ENCODE results near the gene COL4A2. TPM values are rescaled to one million over a fixed set of nuclear protein-coding genes. Genes with fewer than 3 reads are reported as not detected.

The COL4A2 gene
- total RNA-seq, 3 donors from 2014 or later (not counting 1 experiment from before 2014, with no cell fraction given) = not detected

GRCh38 chr13:110264685-110265275 is 42.3 kb upstream of the COL4A2 start:
- no peak overlapping the region for H3K4me3 Mint-ChIP-seq
- peaks cover 9 to 48% of the 10 kb centered on the region in 2 donors for H3K27me3 Mint-ChIP-seq (ENCODE audit: low read depth in 2 of 2)
- no peak overlapping the region for H3K27ac Mint-ChIP-seq
- WGBS (ENCODE audit: insufficient coverage) = 74% methylated on average over 10 of the region's 12 CpGs
- H3K9me3 Mint-ChIP-seq = no peaks in the 10 kb centered on the region
- intact Hi-C loops (cut with micrococcal nuclease) = no loop called here
- DNase-seq (no peak), ATAC-seq (no peak)
- Histone ChIP-seq H3K27me3 (ENCODE audit: control insufficient read depth, insufficient read depth, low read length) (no peaks in the 10 kb centered on the region), H3K36me3 (ENCODE audit: control insufficient read depth, insufficient read depth, low read length) (no peaks in the 10 kb centered on the region), H3K4me3 (ENCODE audit: low read length) (no peak overlapping the region), H3K9me3 (ENCODE audit: control insufficient read depth, insufficient read depth, low read length) (no peaks in the 10 kb centered on the region), H3K27ac (ENCODE audit: low read length) (no peak overlapping the region), H3K4me1 (ENCODE audit: control insufficient read depth, insufficient read depth, low read length) (no peaks in the 10 kb centered on the region)
- H3K4me1 Mint-ChIP-seq = no peaks in the 10 kb centered on the region
- TF ChIP-seq CTCF (IDR thresholded peaks at IDR 0.05) = no peak
- no peaks in the 10 kb centered on the region for H3K36me3 Mint-ChIP-seq

DNA sequence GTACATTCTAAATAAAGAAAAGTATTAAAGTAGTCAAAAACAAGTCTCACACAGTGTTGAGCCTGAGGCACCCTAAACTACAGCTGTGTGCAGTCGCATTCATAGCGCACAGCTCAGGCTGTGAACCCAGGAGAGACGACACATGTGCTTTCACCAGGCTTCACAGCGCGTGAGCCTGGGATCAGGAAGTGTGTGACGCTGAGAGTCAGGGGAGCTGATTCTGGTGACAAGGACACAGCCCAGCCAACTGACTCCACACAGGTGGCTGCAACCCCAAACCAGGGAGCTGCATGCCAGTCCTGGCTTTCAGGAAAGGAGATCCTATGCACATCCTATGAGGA is 41.8 kb upstream of the COL4A2 start:
- no peak for DNase-seq
- H3K27me3 Mint-ChIP-seq (ENCODE audit: low read depth in 2 of 2) = peaks cover 6 to 43% of the 10 kb centered on the region in 2 donors
- H3K9me3 Mint-ChIP-seq = no peaks in the 10 kb centered on the region
- H3K4me3 Mint-ChIP-seq = no peak overlapping the region
- Histone ChIP-seq H3K27me3 (ENCODE audit: control insufficient read depth, insufficient read depth, low read length) (no peaks in the 10 kb centered on the region), H3K27ac (ENCODE audit: low read length) (no peak overlapping the region), H3K4me1 (ENCODE audit: control insufficient read depth, insufficient read depth, low read length) (no peaks in the 10 kb centered on the region), H3K4me3 (ENCODE audit: low read length) (no peak overlapping the region), H3K9me3 (ENCODE audit: control insufficient read depth, insufficient read depth, low read length) (no peaks in the 10 kb centered on the region), H3K36me3 (ENCODE audit: control insufficient read depth, insufficient read depth, low read length) (no peaks in the 10 kb centered on the region)
- 46% methylated on average over 6 of the region's 6 CpGs for WGBS (ENCODE audit: insufficient coverage)
- H3K4me1 Mint-ChIP-seq = no peaks in the 10 kb centered on the region
- ATAC-seq = no peak
- no peak overlapping the region for H3K27ac Mint-ChIP-seq
- no peaks in the 10 kb centered on the region for H3K36me3 Mint-ChIP-seq
- intact Hi-C loops (cut with micrococcal nuclease) = no loop called here
- no peak for TF ChIP-seq CTCF (IDR thresholded peaks at IDR 0.05)

GRCh38 chr13:110265682-110266430 is 41.2 kb upstream of the COL4A2 start:
- no peak overlapping the region for H3K27ac Mint-ChIP-seq
- H3K9me3 ChIP-seq (ENCODE audit: control insufficient read depth, insufficient read depth, low read length) = no peaks in the 10 kb centered on the region
- H3K27ac ChIP-seq (ENCODE audit: low read length) = no peak overlapping the region
- no peaks in the 10 kb centered on the region for H3K4me1 Mint-ChIP-seq
- H3K4me3 ChIP-seq (ENCODE audit: low read length) = no peak overlapping the region
- H3K4me1 ChIP-seq (ENCODE audit: control insufficient read depth, insufficient read depth, low read length) = no peaks in the 10 kb centered on the region
- no peaks in the 10 kb centered on the region for H3K36me3 Mint-ChIP-seq
- H3K36me3 ChIP-seq (ENCODE audit: control insufficient read depth, insufficient read depth, low read length) = no peaks in the 10 kb centered on the region
- intact Hi-C loops (cut with micrococcal nuclease) = no loop called here
- H3K4me3 Mint-ChIP-seq = no peak overlapping the region
- peaks cover 8 to 45% of the 10 kb centered on the region in 2 donors for H3K27me3 Mint-ChIP-seq (ENCODE audit: low read depth in 2 of 2)
- WGBS (ENCODE audit: insufficient coverage) = 70% methylated on average over 38 of the region's 38 CpGs
- DNase-seq (no peak), ATAC-seq (no peak)
- H3K9me3 Mint-ChIP-seq = no peaks in the 10 kb centered on the region
- TF ChIP-seq CTCF (IDR thresholded peaks at IDR 0.05) = no peak
- H3K27me3 ChIP-seq (ENCODE audit: control insufficient read depth, insufficient read depth, low read length) = no peaks in the 10 kb centered on the region

Data from natural killer cell (primary cell).